Measurements from ENCODE around the gene C4A. TPM values are rescaled to one million over a fixed set of nuclear protein-coding genes. Genes with fewer than 3 reads are reported as not detected.

C4A gene
- total and polyA plus RNA-seq, 2 of the 8 experiments (the other 6 are each of a cell fraction or from before 2014, with no cell fraction given): 0.62 to 2.4 TPM

GRCh38 chr6:31943742-31944141 is 38.1 kb upstream of the C4A start:
- Histone ChIP-seq H4K91ac (replicated peaks; ENCODE audit: insufficient read length, low read length) (no peak overlapping the region), H3K79me2 (ENCODE audit: control insufficient read depth in 1 of 2, insufficient read depth in 2 of 2, low read length in 2 of 2) (no peaks in the 10 kb centered on the region), H3K23ac (ENCODE audit: insufficient read length) (no peak overlapping the region), H3K23me2 (ENCODE audit: low read depth, low read length) (no peaks in the 10 kb centered on the region), H2AK5ac (ENCODE audit: low read depth, low read length) (no peak overlapping the region), H3K27ac (ENCODE audit: low read depth, low read length) (no peak overlapping the region), H2BK20ac (ENCODE audit: low read length) (no peak overlapping the region), H2BK15ac (ENCODE audit: low read length) (no peak overlapping the region), H4K5ac (ENCODE audit: insufficient read length, low read depth, low read length) (no peak overlapping the region), H2AFZ (ENCODE audit: low read length) (no peak overlapping the region), H3K4ac (replicated peaks; ENCODE audit: insufficient read length, low read depth, low read length) (no peak overlapping the region), H3K36me3 (ENCODE audit: control insufficient read depth in 2 of 4, insufficient read depth in 4 of 4, low read length in 3 of 4) (no peaks in the 10 kb centered on the region), H3K9ac (replicated peaks in 1 of 4; ENCODE audit: extremely low read depth in 1 of 4, low read depth in 3 of 4, low read length in 3 of 4) (no peak overlapping the region), H2BK12ac (ENCODE audit: low read depth, low read length) (no peak overlapping the region), H3K79me1 (ENCODE audit: low read depth, low read length) (no peaks in the 10 kb centered on the region), H3K4me3 (ENCODE audit: extremely low read depth in 1 of 4, insufficient read depth in 2 of 4, low read depth in 3 of 4, low read length in 4 of 4) (no peak overlapping the region), H2BK120ac (replicated peaks; ENCODE audit: low read depth, low read length) (no peak overlapping the region), H3K56ac (replicated peaks; ENCODE audit: insufficient read length, low read depth, low read length) (no peak overlapping the region), H2BK5ac (ENCODE audit: low read depth, low read length) (no peak overlapping the region), H4K8ac (ENCODE audit: extremely low read depth, insufficient read depth, low read length) (no peak overlapping the region), H3K14ac (ENCODE audit: insufficient read length) (no peak overlapping the region), H3K18ac (ENCODE audit: extremely low read depth, low read length) (no peak overlapping the region), H3K4me1 (replicated peaks in 1 of 4; ENCODE audit: control insufficient read depth in 3 of 4, insufficient read depth in 4 of 4, low read length in 3 of 4) (peaks cover 0 to 2% (median 0%) of the 10 kb centered on the region in 4 experiments; a peak in 1 of 7 replicates), H4K20me1 (replicated peaks in 1 of 2; ENCODE audit: control insufficient read depth in 1 of 2, insufficient read depth in 2 of 2, low read length in 2 of 2) (no peaks in the 10 kb centered on the region), H3K27me3 (replicated peaks in 1 of 4; ENCODE audit: control insufficient read depth in 3 of 4, extremely low read depth in 1 of 4, insufficient read depth in 3 of 4, low read length in 3 of 4) (peaks cover 0 to 11% (median 2%) of the 10 kb centered on the region in 4 experiments; a peak in 3 of 7 replicates), H3K9me3 (ENCODE audit: insufficient read depth in 2 of 2, low read depth in 1 of 2, low read length in 1 of 2) (no peaks in the 10 kb centered on the region), H3K4me2 (ENCODE audit: insufficient read depth in 1 of 2, low read depth in 2 of 2, low read length in 2 of 2) (no peak overlapping the region)
- FAIRE-seq (no peak), DNase-seq (ENCODE audit: low read depth in 1 of 2, low spot score in 2 of 2) (no peak)
- WGBS, 2 experiments (ENCODE audit: extremely low coverage in 1 of 2, insufficient coverage in 1 of 2, insufficient read length in 1 of 2, insufficient replicate concordance in 2 of 2, low coverage in 1 of 2, low lambda C conversion rate in 2 of 2, missing lambda C conversion rate in 1 of 2): 85% methylated on average over 3 of the region's 3 CpGs; no CpG with 5 or more reads in 1 of the 2 experiments
- ChIA-PET CTCF (ENCODE audit: partially characterized antibody) (interaction anchor here (0.8 to 7.8 kb wide), 4 partner anchors 9 to 30 kb away, joined by 4 to 53 read pairs (median 11); no protein-coding TSS in a partner anchor), POLR2A (ENCODE audit: partially characterized antibody) (interaction anchor here (3.4 to 6.9 kb wide), 2 partner anchors 7 to 28 kb away, joined by 16 to 47 read pairs; partner anchors contain the start of gene DXO)
- no peak for TF ChIP-seq ATF3 (IDR thresholded peaks at IDR 0.05; ENCODE audit: insufficient read depth, low read depth, low read length)
- TF ChIP-seq SP2 (IDR thresholded peaks at IDR 0.05; ENCODE audit: low read length): no peak
- TF ChIP-seq SUZ12 (IDR thresholded peaks at IDR 0.05; ENCODE audit: low read length): no peak
- no peak for TF ChIP-seq PHF8 (conservative IDR thresholded peaks at IDR 0.05; ENCODE audit: low read depth, low read length)
- TF ChIP-seq POLR2A (IDR thresholded peaks at IDR 0.05; ENCODE audit: control extremely low read depth in 1 of 2, low read depth in 2 of 2, low read length in 2 of 2): no peak

Data from H1 (cell line).